ENCODE measurements around the gene OPN5.

DNA sequence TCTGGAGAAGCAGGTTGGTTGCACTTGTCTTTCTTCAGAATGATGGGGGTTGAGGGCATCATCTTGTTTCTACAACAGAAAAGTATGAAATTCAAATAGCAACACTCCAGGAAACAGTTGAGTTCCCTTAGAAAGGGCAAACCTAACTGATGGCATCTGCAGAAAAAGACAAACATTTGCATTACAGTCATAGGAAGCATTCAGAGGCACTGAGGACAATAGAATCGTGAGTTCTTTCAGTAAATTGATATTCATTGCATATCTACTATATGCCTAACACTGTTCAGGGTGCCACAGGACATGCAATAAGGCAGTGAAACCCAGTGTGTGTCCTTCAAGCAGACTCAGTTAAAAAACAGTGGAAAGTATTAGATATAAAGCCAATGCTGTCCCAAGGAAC lies 41.1 kb upstream of the OPN5 start:
- TF ChIP-seq POLR2A (IDR thresholded peaks at IDR 0.05; ENCODE audit: low read length) (no peak), GATA1 (IDR thresholded peaks at IDR 0.05; ENCODE audit: low read depth, low read length) (no peak)

Data from erythroblast (primary cell).